ENCODE data around the gene RGL3.
A peak's percentile ranks its signal among the peaks of the same experiment; 100 is the strongest.

The RGL3 gene

DNA sequence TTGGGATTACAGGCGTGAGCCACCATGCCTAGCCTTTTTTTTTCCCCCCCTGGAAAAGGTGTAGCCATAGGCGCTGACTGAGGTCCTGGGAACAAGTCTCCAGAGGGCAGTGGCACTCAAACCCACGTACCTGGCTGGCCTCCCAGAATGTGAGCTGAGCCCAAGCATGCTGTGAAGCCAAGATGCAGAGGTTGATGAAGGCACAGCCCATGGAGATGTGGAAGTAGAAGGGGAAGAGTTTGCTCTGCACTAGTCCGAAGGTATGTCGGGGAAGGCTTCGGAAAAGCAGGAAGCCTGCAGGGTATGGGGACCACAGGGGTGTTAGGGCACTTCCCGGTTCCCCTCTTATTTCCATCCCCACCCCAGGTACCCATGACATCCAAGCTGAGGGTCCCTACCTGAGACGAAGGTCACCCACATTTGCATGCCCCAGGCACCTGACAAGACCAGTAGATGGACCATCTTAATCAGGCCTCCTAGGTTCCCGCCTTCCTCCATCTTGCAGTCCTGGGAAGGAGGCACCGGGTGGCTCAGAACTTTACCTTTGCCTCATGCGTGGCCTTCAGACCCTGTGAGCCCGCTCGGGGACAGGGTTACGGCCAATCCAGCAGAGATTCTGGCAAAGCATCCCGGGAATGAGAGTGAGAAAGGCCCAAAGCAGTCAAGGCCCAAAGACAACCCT lies 73.9 kb downstream of the RGL3 start:
- H3K27me3 Mint-ChIP-seq (ENCODE audit: low read depth), result no peaks in the 10 kb centered on the region
- H3K4me3 Mint-ChIP-seq, result peak overlapping the region; percentile 89 to 94 (median 93)
- TF ChIP-seq, protein P1, sequence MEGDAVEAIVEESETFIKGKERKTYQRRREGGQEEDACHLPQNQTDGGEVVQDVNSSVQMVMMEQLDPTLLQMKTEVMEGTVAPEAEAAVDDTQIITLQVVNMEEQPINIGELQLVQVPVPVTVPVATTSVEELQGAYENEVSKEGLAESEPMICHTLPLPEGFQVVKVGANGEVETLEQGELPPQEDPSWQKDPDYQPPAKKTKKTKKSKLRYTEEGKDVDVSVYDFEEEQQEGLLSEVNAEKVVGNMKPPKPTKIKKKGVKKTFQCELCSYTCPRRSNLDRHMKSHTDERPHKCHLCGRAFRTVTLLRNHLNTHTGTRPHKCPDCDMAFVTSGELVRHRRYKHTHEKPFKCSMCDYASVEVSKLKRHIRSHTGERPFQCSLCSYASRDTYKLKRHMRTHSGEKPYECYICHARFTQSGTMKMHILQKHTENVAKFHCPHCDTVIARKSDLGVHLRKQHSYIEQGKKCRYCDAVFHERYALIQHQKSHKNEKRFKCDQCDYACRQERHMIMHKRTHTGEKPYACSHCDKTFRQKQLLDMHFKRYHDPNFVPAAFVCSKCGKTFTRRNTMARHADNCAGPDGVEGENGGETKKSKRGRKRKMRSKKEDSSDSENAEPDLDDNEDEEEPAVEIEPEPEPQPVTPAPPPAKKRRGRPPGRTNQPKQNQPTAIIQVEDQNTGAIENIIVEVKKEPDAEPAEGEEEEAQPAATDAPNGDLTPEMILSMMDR (IDR thresholded peaks at IDR 0.05; ENCODE audit: unreplicated experiment in 3 of 3), result no peak
- peaks cover 29% of the 10 kb centered on the region for H3K4me1 Mint-ChIP-seq
- H3K9me3 Mint-ChIP-seq, result no peaks in the 10 kb centered on the region
- peak overlapping the region; percentile 70 to 85 (median 85) for H3K27ac Mint-ChIP-seq
- no peaks in the 10 kb centered on the region for H3K36me3 Mint-ChIP-seq (ENCODE audit: low read depth)
